22Rv1 (cell line): ENCODE data around the gene CFAP99.
"Not testable (repeated sequence)": the region's sequence is repeated elsewhere in the genome, so short reads cannot be mapped to it uniquely, and the experiment has no call there.

Source experiments
- H3K27ac ChIP-seq: fragments of 450-650 bp; 2 replicates; pipeline ENCODE4 v1.5.1; 2017
- ZFX ChIP-seq: fragments of 450-650 bp; IDR thresholded peaks from 2 replicates; pipeline ENCODE4 v1.6.1; 2017; ENCODE audit warnings: antibody characterized with exemption, borderline replicate concordance
- TF ChIP-seq, protein P1 (sequence below): fragments of 450-650 bp; IDR thresholded peaks from 2 replicates; pipeline ENCODE4 v1.5.1; 2017; ENCODE audit warnings: mild to moderate bottlenecking

The CFAP99 gene

DNA sequence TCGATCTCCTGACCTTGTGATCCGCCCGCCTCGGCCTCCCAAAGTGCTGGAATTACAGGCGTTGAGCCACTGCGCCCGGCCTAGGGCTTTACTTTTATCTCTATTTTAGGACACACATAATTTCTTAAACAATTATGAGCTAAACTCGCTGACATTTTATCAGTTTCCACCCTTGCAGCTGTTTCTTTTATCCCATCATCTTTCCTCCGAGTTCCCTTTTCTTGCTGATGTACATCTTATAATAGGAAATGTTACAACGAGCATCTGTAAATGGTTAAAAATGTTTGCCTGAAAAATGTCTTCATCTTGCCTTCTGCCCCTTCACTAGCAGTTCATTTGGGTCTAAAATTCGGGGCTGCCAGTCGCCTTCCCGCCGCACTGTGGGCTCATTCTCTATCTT lies 41.5 kb upstream of the CFAP99 start:
- no peak overlapping the region for H3K27ac ChIP-seq
- no peak for TF ChIP-seq ZFX

DNA sequence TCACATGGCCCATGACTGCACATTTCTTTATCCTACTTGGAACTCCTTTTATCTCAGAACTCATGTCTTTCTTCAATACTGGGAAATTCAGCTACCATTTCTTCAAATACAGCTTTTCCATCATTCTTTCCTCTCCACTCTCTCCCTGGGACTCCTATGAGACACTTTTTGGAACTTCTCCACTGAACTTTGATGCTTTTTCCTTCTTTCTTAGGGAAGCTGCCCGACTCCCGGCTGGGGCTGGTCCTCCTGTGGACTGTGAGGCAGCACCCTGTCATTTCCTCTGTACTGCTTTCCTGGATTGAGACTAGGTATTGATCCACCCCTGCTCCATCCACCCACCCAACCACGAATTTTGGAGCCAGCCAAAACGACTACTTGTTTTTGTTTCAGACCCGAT lies 40.4 kb upstream of the CFAP99 start:
- TF ChIP-seq, protein P1, sequence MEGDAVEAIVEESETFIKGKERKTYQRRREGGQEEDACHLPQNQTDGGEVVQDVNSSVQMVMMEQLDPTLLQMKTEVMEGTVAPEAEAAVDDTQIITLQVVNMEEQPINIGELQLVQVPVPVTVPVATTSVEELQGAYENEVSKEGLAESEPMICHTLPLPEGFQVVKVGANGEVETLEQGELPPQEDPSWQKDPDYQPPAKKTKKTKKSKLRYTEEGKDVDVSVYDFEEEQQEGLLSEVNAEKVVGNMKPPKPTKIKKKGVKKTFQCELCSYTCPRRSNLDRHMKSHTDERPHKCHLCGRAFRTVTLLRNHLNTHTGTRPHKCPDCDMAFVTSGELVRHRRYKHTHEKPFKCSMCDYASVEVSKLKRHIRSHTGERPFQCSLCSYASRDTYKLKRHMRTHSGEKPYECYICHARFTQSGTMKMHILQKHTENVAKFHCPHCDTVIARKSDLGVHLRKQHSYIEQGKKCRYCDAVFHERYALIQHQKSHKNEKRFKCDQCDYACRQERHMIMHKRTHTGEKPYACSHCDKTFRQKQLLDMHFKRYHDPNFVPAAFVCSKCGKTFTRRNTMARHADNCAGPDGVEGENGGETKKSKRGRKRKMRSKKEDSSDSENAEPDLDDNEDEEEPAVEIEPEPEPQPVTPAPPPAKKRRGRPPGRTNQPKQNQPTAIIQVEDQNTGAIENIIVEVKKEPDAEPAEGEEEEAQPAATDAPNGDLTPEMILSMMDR, result no peak
- TF ChIP-seq ZFX, result no peak

DNA sequence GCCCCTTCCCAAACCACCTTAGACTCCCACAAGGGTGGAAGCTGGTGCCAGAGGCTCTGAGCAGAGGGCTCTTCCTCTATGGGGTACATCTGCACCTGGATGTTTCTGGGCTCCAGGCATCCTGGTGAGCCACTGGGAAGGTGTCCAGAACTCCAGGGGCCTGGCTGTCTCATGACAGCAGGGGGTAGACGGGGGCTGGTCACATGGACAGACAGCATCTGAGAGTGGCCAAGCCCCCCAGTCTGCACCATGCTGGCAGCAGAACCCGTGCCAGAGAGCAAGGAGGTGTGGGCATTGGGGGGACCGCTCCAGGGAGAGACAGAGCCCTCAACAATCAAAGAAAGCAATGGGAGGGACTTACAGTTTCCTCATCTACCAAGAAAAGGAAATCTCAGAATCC lies 39.9 kb upstream of the CFAP99 start:
- H3K27ac ChIP-seq, result no peak overlapping the region
- TF ChIP-seq ZFX, result no peak
- TF ChIP-seq, protein P1, result no peak

More for the DNA sequence above, 40.4 kb upstream of the CFAP99 start:
- H3K27ac ChIP-seq, result no peak overlapping the region

DNA sequence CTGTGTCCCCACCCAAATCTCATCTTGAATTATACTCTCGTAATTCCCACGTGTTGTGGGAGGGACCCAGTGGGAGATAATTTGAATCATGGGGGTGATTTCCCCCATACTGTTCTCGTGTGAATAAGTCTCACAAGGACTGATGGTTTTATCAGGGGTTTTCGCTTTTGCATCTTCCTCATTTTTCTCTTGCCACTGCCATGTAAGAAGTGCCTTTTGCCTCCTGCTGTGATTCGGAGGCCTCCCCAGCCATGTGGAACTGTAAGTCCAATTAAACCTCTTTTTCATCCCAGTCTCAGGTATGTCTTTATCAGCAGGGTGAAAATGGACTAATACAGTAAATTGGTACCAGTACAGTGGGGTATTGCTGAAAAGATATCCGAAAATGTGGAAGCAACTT lies 38.2 kb upstream of the CFAP99 start:
- H3K27ac ChIP-seq, result not testable (repeated sequence)

DNA sequence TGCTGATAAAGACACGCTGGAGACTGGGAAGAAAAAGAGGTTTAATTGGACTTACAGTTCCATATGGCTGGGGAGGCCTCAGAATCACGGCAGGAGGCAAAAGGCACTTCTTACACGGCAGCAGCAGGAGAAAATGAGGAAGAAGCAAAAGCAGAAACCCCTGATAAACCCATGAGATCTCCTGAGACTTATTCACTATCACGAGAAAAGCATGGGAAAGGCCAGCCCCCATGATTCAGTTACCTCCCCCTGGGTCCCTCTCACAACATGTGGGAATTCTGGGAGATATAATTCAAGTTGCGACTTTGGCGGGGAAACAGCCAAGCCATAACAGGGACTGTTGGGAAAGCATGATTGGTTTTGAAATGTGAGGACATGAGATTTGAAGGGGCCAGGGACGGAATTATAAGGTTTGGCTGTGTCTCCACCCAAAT lies 36.0 kb upstream of the CFAP99 start:
- H3K27ac ChIP-seq, result not testable (repeated sequence)

DNA sequence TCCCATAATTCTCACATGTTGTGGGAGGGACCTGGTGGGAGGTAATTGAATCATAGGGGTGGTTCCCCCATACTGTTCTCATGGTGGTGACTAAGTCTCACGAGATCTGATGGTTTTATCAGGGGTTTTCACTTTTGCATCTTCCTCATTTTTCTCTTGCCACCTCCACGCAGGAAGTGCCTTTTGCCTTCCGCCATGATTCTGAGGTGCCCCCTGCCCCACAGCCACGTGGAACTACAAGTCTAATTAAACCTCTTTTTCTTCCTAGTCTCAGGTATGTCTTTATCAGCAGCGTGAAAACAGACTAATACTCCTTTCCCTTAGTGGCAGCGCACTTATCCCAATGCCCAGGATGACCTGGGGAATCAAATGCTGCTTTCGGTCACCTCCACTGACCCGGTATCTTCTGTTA lies 35.5 kb upstream of the CFAP99 start:
- not testable (repeated sequence) for H3K27ac ChIP-seq

DNA sequence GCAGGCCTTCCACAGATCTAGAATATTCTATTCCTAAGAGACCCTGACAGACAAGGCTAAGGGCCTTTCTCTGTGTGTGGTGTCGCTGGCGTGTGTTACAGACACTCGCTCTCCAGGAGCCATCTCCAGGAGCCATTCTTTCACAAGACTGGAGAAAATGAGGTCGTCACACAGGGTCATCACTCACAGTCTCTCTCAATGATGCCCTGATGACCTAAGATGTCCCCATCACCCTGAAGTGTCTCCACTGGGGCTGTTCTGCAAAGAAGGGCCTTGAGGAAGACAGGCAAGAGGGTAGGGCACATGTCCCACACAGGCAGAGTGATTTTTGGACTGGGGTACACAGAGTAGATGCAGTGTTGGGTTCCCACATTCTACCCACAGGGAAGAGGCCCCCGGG lies 35.0 kb upstream of the CFAP99 start:
- no peak overlapping the region for H3K27ac ChIP-seq
- TF ChIP-seq ZFX, result no peak
- TF ChIP-seq, protein P1, result no peak

DNA sequence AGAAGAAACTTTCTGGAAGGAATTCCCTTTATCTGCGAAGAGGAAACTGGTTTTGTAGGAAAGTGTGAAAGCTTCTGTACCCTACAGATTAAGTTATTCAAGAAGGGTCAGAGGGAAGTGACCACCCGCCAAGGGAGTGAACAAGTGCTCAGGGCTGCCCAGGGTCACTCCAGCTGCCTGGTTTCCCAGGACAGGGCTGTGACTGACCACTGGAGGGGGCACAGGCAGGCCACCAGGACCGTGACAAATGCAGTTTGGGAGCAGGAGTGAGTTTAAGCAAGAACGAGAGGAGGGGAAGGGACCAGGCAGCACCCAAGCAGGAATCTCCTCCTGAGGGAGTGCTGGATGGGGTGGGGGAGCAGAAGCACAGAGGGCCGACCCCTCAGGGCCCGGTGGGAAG lies 34.5 kb upstream of the CFAP99 start:
- no peak for TF ChIP-seq ZFX
- TF ChIP-seq, protein P1, result no peak
- H3K27ac ChIP-seq, result no peak overlapping the region

DNA sequence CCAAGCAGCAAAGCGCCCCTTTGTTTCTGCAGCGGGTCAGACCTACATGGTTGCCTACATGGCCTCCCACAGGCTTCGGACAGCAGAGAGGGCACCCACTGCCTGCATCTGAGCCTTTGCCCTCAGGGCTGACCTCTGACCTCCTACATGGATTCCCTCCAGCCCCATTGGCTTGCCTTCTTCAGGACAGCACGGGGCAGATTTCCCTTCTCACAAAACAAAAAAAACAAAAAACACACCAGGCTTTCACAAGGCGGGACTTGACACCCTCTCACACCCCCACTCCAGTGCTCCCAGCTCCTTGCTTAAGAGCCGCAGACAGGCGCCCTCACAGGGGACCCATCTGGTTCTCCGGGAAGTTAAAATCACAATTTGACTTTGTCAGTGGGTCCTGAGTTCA lies 33.2 kb upstream of the CFAP99 start:
- H3K27ac ChIP-seq, result no peak overlapping the region
- no peak for TF ChIP-seq ZFX
- TF ChIP-seq, protein P1, result no peak

DNA sequence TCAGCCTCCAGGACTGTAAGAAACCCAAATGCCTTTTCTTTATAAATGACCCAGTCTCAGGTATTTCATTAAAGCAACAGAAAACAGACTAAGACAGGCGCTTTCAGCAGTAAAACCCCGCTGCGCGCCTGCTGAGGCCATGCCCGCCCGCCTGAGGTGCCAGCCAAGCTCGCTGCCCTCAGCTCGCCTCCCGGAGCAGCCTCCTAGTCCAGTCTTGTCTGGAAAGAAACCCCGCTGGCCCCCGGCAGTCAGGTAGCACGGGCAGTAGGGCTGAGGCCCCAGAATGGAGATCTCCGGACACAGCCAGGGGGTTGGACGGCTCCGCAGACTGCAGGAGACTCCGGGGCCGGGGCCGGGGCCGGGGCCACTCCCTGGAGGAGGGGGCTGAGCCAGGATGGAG lies 32.0 kb upstream of the CFAP99 start:
- TF ChIP-seq, protein P1, result no peak
- no peak for TF ChIP-seq ZFX
- no peak overlapping the region for H3K27ac ChIP-seq
